ENCODE results near the gene TRIM37.

The TRIM37 gene

GRCh38 chr17:58982626-58983025 is 124.1 kb downstream of the TRIM37 start:
- TF ChIP-seq FOXP2 (optimal IDR thresholded peaks at IDR 0.05; ENCODE audit: borderline replicate concordance, extremely low read depth, extremely low read length, insufficient read depth) (no peak), TAF1 (IDR thresholded peaks at IDR 0.05; ENCODE audit: borderline replicate concordance, insufficient read depth, low read length) (no peak), SIN3A (IDR thresholded peaks at IDR 0.05; ENCODE audit: borderline replicate concordance, insufficient read depth, low read length) (no peak), REST (IDR thresholded peaks at IDR 0.05; ENCODE audit: insufficient read depth in 1 of 2, low read depth in 2 of 2, low read length in 2 of 2) (no peak), POLR2AphosphoS5 (IDR thresholded peaks at IDR 0.05; ENCODE audit: low read depth, low read length) (no peak)

- TF ChIP-seq TAF1 (IDR thresholded peaks at IDR 0.05; ENCODE audit: borderline replicate concordance, insufficient read depth, low read length) (no peak), REST (IDR thresholded peaks at IDR 0.05; ENCODE audit: insufficient read depth in 1 of 2, low read depth in 2 of 2, low read length in 2 of 2) (no peak), POLR2AphosphoS5 (IDR thresholded peaks at IDR 0.05; ENCODE audit: low read depth, low read length) (no peak), SIN3A (IDR thresholded peaks at IDR 0.05; ENCODE audit: borderline replicate concordance, insufficient read depth, low read length) (no peak), FOXP2 (optimal IDR thresholded peaks at IDR 0.05; ENCODE audit: borderline replicate concordance, extremely low read depth, extremely low read length, insufficient read depth) (no peak)
Observed at GRCh38 chr17:58980706-58981481, 125.8 kb downstream of the TRIM37 start.

- TF ChIP-seq TAF1 (IDR thresholded peaks at IDR 0.05; ENCODE audit: borderline replicate concordance, insufficient read depth, low read length) (no peak), POLR2AphosphoS5 (IDR thresholded peaks at IDR 0.05; ENCODE audit: low read depth, low read length) (no peak), REST (IDR thresholded peaks at IDR 0.05; ENCODE audit: insufficient read depth in 1 of 2, low read depth in 2 of 2, low read length in 2 of 2) (no peak), SIN3A (IDR thresholded peaks at IDR 0.05; ENCODE audit: borderline replicate concordance, insufficient read depth, low read length) (no peak), FOXP2 (optimal IDR thresholded peaks at IDR 0.05; ENCODE audit: borderline replicate concordance, extremely low read depth, extremely low read length, insufficient read depth) (no peak)
Observed at GRCh38 chr17:58976541-58976940, 130.1 kb downstream of the TRIM37 start.

- TF ChIP-seq FOXP2 (optimal IDR thresholded peaks at IDR 0.05; ENCODE audit: borderline replicate concordance, extremely low read depth, extremely low read length, insufficient read depth) (no peak), SIN3A (IDR thresholded peaks at IDR 0.05; ENCODE audit: borderline replicate concordance, insufficient read depth, low read length) (no peak), REST (IDR thresholded peaks at IDR 0.05; ENCODE audit: insufficient read depth in 1 of 2, low read depth in 2 of 2, low read length in 2 of 2) (no peak), TAF1 (IDR thresholded peaks at IDR 0.05; ENCODE audit: borderline replicate concordance, insufficient read depth, low read length) (no peak), POLR2AphosphoS5 (IDR thresholded peaks at IDR 0.05; ENCODE audit: low read depth, low read length) (no peak)
Observed at GRCh38 chr17:58974354-58974753, 132.3 kb downstream of the TRIM37 start.
